ENCODE results near the gene PGLYRP2.

The PGLYRP2 gene

GRCh38 chr19:15453906-15454860, 25.1 kb downstream of the PGLYRP2 start:
- no peak overlapping the region for H3K9ac ChIP-seq (ENCODE audit: low read length)
- TF ChIP-seq EZH2phosphoT487 (IDR thresholded peaks at IDR 0.05; ENCODE audit: low read depth): no peak
- TF ChIP-seq, protein P1, sequence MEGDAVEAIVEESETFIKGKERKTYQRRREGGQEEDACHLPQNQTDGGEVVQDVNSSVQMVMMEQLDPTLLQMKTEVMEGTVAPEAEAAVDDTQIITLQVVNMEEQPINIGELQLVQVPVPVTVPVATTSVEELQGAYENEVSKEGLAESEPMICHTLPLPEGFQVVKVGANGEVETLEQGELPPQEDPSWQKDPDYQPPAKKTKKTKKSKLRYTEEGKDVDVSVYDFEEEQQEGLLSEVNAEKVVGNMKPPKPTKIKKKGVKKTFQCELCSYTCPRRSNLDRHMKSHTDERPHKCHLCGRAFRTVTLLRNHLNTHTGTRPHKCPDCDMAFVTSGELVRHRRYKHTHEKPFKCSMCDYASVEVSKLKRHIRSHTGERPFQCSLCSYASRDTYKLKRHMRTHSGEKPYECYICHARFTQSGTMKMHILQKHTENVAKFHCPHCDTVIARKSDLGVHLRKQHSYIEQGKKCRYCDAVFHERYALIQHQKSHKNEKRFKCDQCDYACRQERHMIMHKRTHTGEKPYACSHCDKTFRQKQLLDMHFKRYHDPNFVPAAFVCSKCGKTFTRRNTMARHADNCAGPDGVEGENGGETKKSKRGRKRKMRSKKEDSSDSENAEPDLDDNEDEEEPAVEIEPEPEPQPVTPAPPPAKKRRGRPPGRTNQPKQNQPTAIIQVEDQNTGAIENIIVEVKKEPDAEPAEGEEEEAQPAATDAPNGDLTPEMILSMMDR (IDR thresholded peaks at IDR 0.05; ENCODE audit: low read depth, low read length): no peak
- H3K27me3 ChIP-seq (ENCODE audit: low read depth, low read length): no peaks in the 10 kb centered on the region
- no peaks in the 10 kb centered on the region for H3K79me2 ChIP-seq (ENCODE audit: low read length)
- H3K4me2 ChIP-seq (ENCODE audit: low read length): no peak overlapping the region
- H3K4me1 ChIP-seq (ENCODE audit: low read length): peaks cover 2% of the 10 kb centered on the region; the same call in 1 of the 2 replicates
- no peak overlapping the region for H3K27ac ChIP-seq (ENCODE audit: low read length)
- H3K4me3 ChIP-seq (ENCODE audit: low read length): no peak overlapping the region
- no peak overlapping the region for H2AFZ ChIP-seq (ENCODE audit: low read depth, low read length)
- no peaks in the 10 kb centered on the region for H4K20me1 ChIP-seq (ENCODE audit: insufficient read depth, low read length)
- H3K9me3 ChIP-seq (ENCODE audit: insufficient read depth, low read length): no peaks in the 10 kb centered on the region
- peaks cover 45% of the 10 kb centered on the region for H3K36me3 ChIP-seq (replicated peaks; ENCODE audit: low read depth, low read length)

- Histone ChIP-seq H3K79me2 (ENCODE audit: low read length) (no peaks in the 10 kb centered on the region), H3K4me1 (ENCODE audit: low read length) (peaks cover 8% of the 10 kb centered on the region), H4K20me1 (ENCODE audit: insufficient read depth, low read length) (no peaks in the 10 kb centered on the region), H3K36me3 (replicated peaks; ENCODE audit: low read depth, low read length) (peaks cover 41% of the 10 kb centered on the region), H3K4me2 (ENCODE audit: low read length) (no peak overlapping the region), H3K9ac (ENCODE audit: low read length) (no peak overlapping the region), H3K27me3 (ENCODE audit: low read depth, low read length) (no peaks in the 10 kb centered on the region), H2AFZ (ENCODE audit: low read depth, low read length) (no peak overlapping the region), H3K4me3 (ENCODE audit: low read length) (no peak overlapping the region), H3K9me3 (ENCODE audit: insufficient read depth, low read length) (no peaks in the 10 kb centered on the region), H3K27ac (ENCODE audit: low read length) (no peak overlapping the region)
- no peak for TF ChIP-seq EZH2phosphoT487 (IDR thresholded peaks at IDR 0.05; ENCODE audit: low read depth)
- TF ChIP-seq, protein P1 (IDR thresholded peaks at IDR 0.05; ENCODE audit: low read depth, low read length): no peak
Observed at GRCh38 chr19:15453091-15453578, 26.2 kb downstream of the PGLYRP2 start.

DNA sequence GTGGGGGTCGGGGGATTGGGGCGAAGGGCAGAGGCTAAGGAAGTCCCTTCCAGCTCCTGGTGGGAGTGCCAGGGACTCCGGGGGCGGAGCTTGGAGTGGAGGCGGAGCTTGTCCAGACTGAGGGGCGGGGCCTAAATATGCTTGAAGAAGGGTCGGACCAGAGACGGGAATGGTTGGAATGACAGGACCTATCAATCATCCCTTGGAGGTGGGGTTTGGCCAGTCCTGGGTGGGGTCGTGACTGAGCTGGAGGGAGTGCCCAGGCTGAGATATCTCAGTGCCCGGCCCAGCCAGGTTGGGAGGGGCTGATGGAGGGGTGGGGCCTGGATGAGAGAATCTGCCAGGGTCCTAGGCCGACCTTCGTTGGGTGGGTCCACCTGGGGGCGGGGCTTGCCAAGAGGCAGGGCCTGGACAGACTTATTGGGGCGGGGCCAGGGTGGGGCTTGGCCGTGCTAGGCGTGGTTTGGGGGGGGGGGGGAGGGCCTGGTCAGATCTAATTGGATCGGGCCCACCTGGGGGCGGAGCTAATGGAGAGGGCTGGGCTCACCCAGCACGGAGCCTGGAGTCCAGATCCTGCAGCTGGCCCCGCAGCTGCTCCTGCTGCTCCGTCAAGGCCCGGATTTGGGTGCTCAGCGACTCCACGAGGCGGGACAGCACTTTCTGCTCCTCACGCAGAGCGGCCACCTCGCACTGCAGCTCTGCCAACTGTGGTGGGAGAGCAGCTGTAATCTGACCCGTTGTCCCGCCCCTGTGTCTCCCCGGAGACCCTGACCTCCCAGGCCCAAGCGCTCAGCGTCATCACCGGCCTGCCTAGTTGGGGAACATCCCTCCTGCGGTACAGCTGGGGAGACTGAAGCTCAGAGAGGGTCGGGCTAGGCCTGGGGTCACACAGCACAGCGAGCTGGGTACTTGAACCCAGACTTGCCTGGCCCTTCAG, 26.9 kb downstream of the PGLYRP2 start:
- TF ChIP-seq EZH2phosphoT487 (IDR thresholded peaks at IDR 0.05; ENCODE audit: low read depth): no peak
- TF ChIP-seq, protein P1 (IDR thresholded peaks at IDR 0.05; ENCODE audit: low read depth, low read length): no peak
- no peak overlapping the region for H2AFZ ChIP-seq (ENCODE audit: low read depth, low read length)
- H3K27ac ChIP-seq (ENCODE audit: low read length): no peak overlapping the region
- no peak overlapping the region for H3K4me3 ChIP-seq (ENCODE audit: low read length)
- H3K79me2 ChIP-seq (ENCODE audit: low read length): no peaks in the 10 kb centered on the region
- H3K9me3 ChIP-seq (ENCODE audit: insufficient read depth, low read length): no peaks in the 10 kb centered on the region
- no peaks in the 10 kb centered on the region for H4K20me1 ChIP-seq (ENCODE audit: insufficient read depth, low read length)
- H3K4me2 ChIP-seq (ENCODE audit: low read length): no peak overlapping the region
- H3K9ac ChIP-seq (ENCODE audit: low read length): no peak overlapping the region
- peaks cover 34% of the 10 kb centered on the region for H3K36me3 ChIP-seq (replicated peaks; ENCODE audit: low read depth, low read length)
- peaks cover 8% of the 10 kb centered on the region for H3K4me1 ChIP-seq (ENCODE audit: low read length)
- H3K27me3 ChIP-seq (ENCODE audit: low read depth, low read length): no peaks in the 10 kb centered on the region

Measured in OCI-LY3 (cell line).